GM12878 (cell line): ENCODE results near the gene ITGAL. TPM values are rescaled to one million over a fixed set of nuclear protein-coding genes. Genes with fewer than 3 reads are reported as not detected.

ENCODE experiments used
- ATAC-seq: fragments of 200-7000 bp; cut with Tn5 transposase; 3 replicates; pipeline ENCODE4 v1.9.1; 2020; ENCODE audit warnings: mild to moderate bottlenecking, moderate library complexity
- BruUV-seq: library from RNA; stranded (reverse); fragments of 400-500 nt; replicated peaks from 2 replicates; lab custom pipeline; 2021; lab: Mats Ljungman, UMichigan
- CTCF ChIA-PET: fragments of 300-600 bp; sonication (Branson Sonifier 250); formaldehyde crosslinking; extraction: SDS; loops from one replicate; lab custom pipeline; 2021; ENCODE audit warnings: inconsistent platforms; lab: Yijun Ruan, JAX
- POLR2A ChIA-PET: fragments of 350-600 bp; formaldehyde crosslinking; extraction: SDS; loops from one replicate; lab custom pipeline; 2021; ENCODE audit warnings: inconsistent platforms; lab: Charles Lee
- RAD21 ChIA-PET: fragments of 300-600 bp; sonication (Branson Sonifier 250); formaldehyde crosslinking; loops from one replicate; lab custom pipeline; 2023; ENCODE audit warnings: antibody characterized with exemption; ENCODE audit not compliant: unreplicated experiment; lab: Charles Lee
- SMC1A ChIA-PET: fragments of 300-600 bp; sonication (Branson Sonifier 250); formaldehyde crosslinking; loops from one replicate; lab custom pipeline; 2023; ENCODE audit not compliant: unreplicated experiment, uncharacterized antibody; lab: Charles Lee
- DNase-seq: peaks from one replicate; pipeline ENCODE4 v3.0.0-alpha.2; 2011; ENCODE audit warnings: low read depth, low spot score
- FAIRE-seq: peaks from 3 replicates; lab custom pipeline; 2011; peaks lifted over from hg19 to GRCh38; lab: Jason Lieb, UNC
- H2AFZ ChIP-seq: 2 replicates; pipeline ENCODE4 v1.6.0; 2011; ENCODE audit warnings: low read depth, low read length, control low read depth; ENCODE audit not compliant: control insufficient read depth
- H3K27ac ChIP-seq: 2 replicates; pipeline ENCODE4 v1.5.1; 2011; ENCODE audit warnings: control low read depth; ENCODE audit not compliant: control insufficient read depth, insufficient read depth
- H3K27me3 ChIP-seq, 2 experiments: replicated peaks in 1 of 2; 2 replicates each; pipeline versions ENCODE4 v1.6.0 to v1.6.1; 2011; ENCODE audit warnings: low read length in 1 of 2; ENCODE audit not compliant: control insufficient read depth in 2 of 2, insufficient read depth in 2 of 2
- H3K36me3 ChIP-seq, 2 experiments: 2 replicates each; pipeline ENCODE4 v1.5.1; 2011; ENCODE audit warnings: low read length in 1 of 2; ENCODE audit not compliant: control insufficient read depth in 2 of 2, insufficient read depth in 2 of 2
- H3K4me1 ChIP-seq: 2 replicates; pipeline ENCODE4 v1.6.1; 2011; ENCODE audit warnings: mild to moderate bottlenecking, low read length, moderate library complexity, mixed read lengths; ENCODE audit not compliant: control insufficient read depth, insufficient read depth
- H3K4me2 ChIP-seq: 2 replicates; pipeline ENCODE4 v1.6.0; 2011; ENCODE audit warnings: control low read depth; ENCODE audit not compliant: control insufficient read depth, insufficient read depth
- H3K4me3 ChIP-seq: fragments of 200-600 bp; sonication (generic); 2 replicates; pipeline ENCODE4 v1.5.1; 2016
- H3K79me2 ChIP-seq: 2 replicates; pipeline ENCODE4 v1.6.0; 2011; ENCODE audit warnings: low read length; ENCODE audit not compliant: control insufficient read depth, insufficient read depth
- H3K9ac ChIP-seq: 2 replicates; pipeline ENCODE4 v1.8.0; 2011; ENCODE audit warnings: low read length, control low read depth, mixed read lengths; ENCODE audit not compliant: control insufficient read depth, insufficient read depth
- H3K9me3 ChIP-seq: replicated peaks from 3 replicates; pipeline ENCODE4 v1.5.1; 2011; ENCODE audit warnings: mild to moderate bottlenecking, low read length; ENCODE audit not compliant: control insufficient read depth, insufficient read depth
- H4K20me1 ChIP-seq: 2 replicates; pipeline ENCODE4 v1.6.0; 2011; ENCODE audit not compliant: control insufficient read depth, insufficient read depth
- EP300 ChIP-seq, 2 experiments: fragments of 150-350 bp in 1 of 2; IDR thresholded peaks; 2 replicates each; pipeline ENCODE4 v1.6.1; 2011 to 2012; ENCODE audit warnings: low read depth in 2 of 2, low read length in 2 of 2, borderline replicate concordance in 1 of 2, improper control_type of control experiment in 1 of 2, inconsistent platforms in 1 of 2; ENCODE audit not compliant: control insufficient read depth in 1 of 2
- NR2C2 ChIP-seq: IDR thresholded peaks from 2 replicates; pipeline ENCODE4 v1.6.1; 2011; ENCODE audit warnings: borderline replicate concordance, low read depth; ENCODE audit not compliant: control insufficient read depth, insufficient read length
- RUNX3 ChIP-seq: IDR thresholded peaks from 2 replicates; pipeline ENCODE4 v1.6.1; 2012; ENCODE audit warnings: low read length, inconsistent platforms
- WRNIP1 ChIP-seq: IDR thresholded peaks from 2 replicates; pipeline ENCODE4 v1.6.1; 2011; ENCODE audit warnings: low read depth, low read length, improper control_type of control experiment, borderline replicate concordance
- WGBS: methylation state at CpG from one replicate; pipeline ENCODE4 v1.1.6; 2016; ENCODE audit warnings: low lambda C conversion rate; ENCODE audit not compliant: insufficient replicate concordance, insufficient coverage; ENCODE audit errors: missing lambda C conversion rate; 5-methylcytosine and 5-hydroxymethylcytosine counted together
- in situ Hi-C: fragments of 300-500 bp; cut with MboI; formaldehyde crosslinking; loops from 9 replicates; pipeline ENCODE4 v1.14.3; 2018; ENCODE audit warnings: mixed read lengths
- intact Hi-C: fragments of 100-400 bp; cut with micrococcal nuclease; formaldehyde crosslinking; loops from one replicate; pipeline ENCODE4 v1.14.2; 2022; ENCODE audit not compliant: unreplicated experiment
- polyA plus RNA-seq, 11 experiments: library from polyadenylated mRNA; depleted of rRNA in 4 of 11; unstranded in 6 of 11; stranded (reverse) in 5 of 11; fragments of >200 nt; fragmentation: Nextera tagmentation in 4 of 11; fragmentation: Illumina TruSeq in 1 of 11; extraction: Ambion mirVana in 4 of 11; extraction: Trizol in 1 of 11; gene quantifications; 1 replicate in 1 of 11; 2 replicates in 10 of 11; pipeline versions ENCODE4 v1.2.1 to v1.2.3, GENCODE V29; 2011 to 2016; ENCODE audit warnings: inconsistent platforms in 2 of 11, missing spikeins in 2 of 11, low read depth in 1 of 11
- total RNA-seq, 4 experiments: library from RNA; depleted of rRNA in 3 of 4; stranded (reverse); fragments of >200 nt in 3 of 4; fragmentation: Illumina TruSeq in 1 of 4; extraction: Trizol in 1 of 4; gene quantifications; 2 replicates each; pipeline versions ENCODE4 v1.2.1 to v1.2.3, GENCODE V29; 2013 to 2021

ITGAL gene
- total and polyA plus RNA-seq, 10 of the 15 experiments (the other 5 are each of a cell fraction or from before 2014, with no cell fraction given): 10.7 to 170 (median 96.9) TPM

DNA sequence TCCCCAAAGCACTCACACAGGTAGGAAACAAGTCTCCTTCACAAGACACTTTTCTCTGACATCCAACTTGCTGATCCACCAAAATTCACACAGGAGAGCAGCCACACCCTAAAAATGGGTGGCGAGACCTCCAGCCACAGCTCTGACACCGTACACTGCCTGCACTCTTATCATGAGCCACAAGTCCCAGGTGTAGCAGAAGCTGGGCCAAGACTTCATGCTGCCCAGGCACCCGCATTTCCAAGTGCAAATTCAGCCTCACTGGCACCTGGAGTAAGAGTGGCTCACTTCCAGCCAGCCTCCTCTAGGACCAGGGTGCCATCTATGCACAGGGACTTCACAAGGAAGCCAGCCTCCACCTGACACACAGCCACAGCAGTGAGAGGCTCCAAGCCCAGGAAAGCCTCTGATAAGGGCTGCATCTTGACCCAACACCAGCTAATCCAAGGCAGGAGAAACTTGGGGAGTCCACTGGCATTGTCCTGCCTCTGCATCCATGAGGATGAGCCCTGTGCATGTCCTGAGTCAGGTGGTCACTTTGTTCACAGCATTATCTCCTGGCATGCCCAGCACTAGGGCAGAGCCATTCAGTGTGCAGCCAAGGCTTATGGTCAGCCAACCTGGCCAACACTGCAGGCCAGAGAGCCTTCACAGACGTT lies 56.4 kb downstream of the ITGAL start:
- no peak for TF ChIP-seq RUNX3
- no peak for TF ChIP-seq WRNIP1
- no peak for TF ChIP-seq NR2C2
- TF ChIP-seq EP300 (IDR thresholded peaks at IDR 0.05; ENCODE audit: borderline replicate concordance in 1 of 2, control insufficient read depth in 1 of 2, low read depth in 2 of 2, low read length in 2 of 2): no peak
- no peak overlapping the region for H3K9ac ChIP-seq
- no peak overlapping the region for H2AFZ ChIP-seq
- no peaks in the 10 kb centered on the region for H4K20me1 ChIP-seq
- ChIA-PET SMC1A (interaction anchor here (0.8 to 2.0 kb wide), 5 partner anchors 71 to 99 kb away, joined by 3 to 10 read pairs (median 7); partner anchors contain the start of gene DCTPP1), CTCF (interaction anchor here (0.7 to 2.6 kb wide), 7 partner anchors 8 to 99 kb away, joined by 3 to 24 read pairs (median 4); partner anchors contain the start of genes DCTPP1 and ZNF764), POLR2A (interaction anchor here (0.6 to 5.6 kb wide), 7 partner anchors 20 to 89 kb away, joined by 3 to 36 read pairs (median 6); no protein-coding TSS in a partner anchor), RAD21 (interaction anchor here (0.8 to 1.9 kb wide), 4 partner anchors 29 to 99 kb away, joined by 3 to 7 read pairs (median 5); partner anchors contain the start of genes DCTPP1 and ZNF764)
- FAIRE-seq: no peak
- no peak for DNase-seq
- 95% methylated on average over 4 of the region's 4 CpGs for WGBS
- H3K4me1 ChIP-seq: peaks cover 15% of the 10 kb centered on the region
- H3K4me3 ChIP-seq: no peak overlapping the region
- H3K4me2 ChIP-seq: no peak overlapping the region
- in situ Hi-C loops: no loop called here
- peaks cover 2 to 3% of the 10 kb centered on the region in 2 experiments; a peak in 1 of 4 replicates for H3K36me3 ChIP-seq
- no TSS peak for BruUV-seq
- no peak for ATAC-seq
- H3K79me2 ChIP-seq: peaks cover 7% of the 10 kb centered on the region
- no peaks in the 10 kb centered on the region for H3K27me3 ChIP-seq
- no peaks in the 10 kb centered on the region for H3K9me3 ChIP-seq
- intact Hi-C loops: no loop called here
- no peak overlapping the region for H3K27ac ChIP-seq
